ENCODE measurements around the gene AUNIP.

Gene AUNIP

GRCh38 chr1:25805863-25806225 is 53.4 kb downstream of the AUNIP start:
- no peak for DNase-seq (ENCODE audit: low read depth)
- no peak for TF ChIP-seq CTCF (IDR thresholded peaks at IDR 0.05; ENCODE audit: low read depth, low read length, missing control alignments)
- H3K4me3 ChIP-seq (ENCODE audit: low read depth, low read length) = no peak overlapping the region

- no peak for TF ChIP-seq CTCF (IDR thresholded peaks at IDR 0.05; ENCODE audit: low read depth, low read length, missing control alignments)
- DNase-seq (ENCODE audit: low read depth) = no peak
- no peak overlapping the region for H3K4me3 ChIP-seq (ENCODE audit: low read depth, low read length)
These were observed 54.0 kb downstream of the AUNIP start for GRCh38 chr1:25804964-25805862.

- TF ChIP-seq CTCF (IDR thresholded peaks at IDR 0.05; ENCODE audit: low read depth, low read length, missing control alignments) = no peak
- no peak overlapping the region for H3K4me3 ChIP-seq (ENCODE audit: low read depth, low read length)
- DNase-seq (ENCODE audit: low read depth) = peak; percentile 45
These were observed 54.9 kb downstream of the AUNIP start for GRCh38 chr1:25804244-25804963.

- TF ChIP-seq CTCF (IDR thresholded peaks at IDR 0.05; ENCODE audit: low read depth, low read length, missing control alignments) = no peak
- no peak overlapping the region for H3K4me3 ChIP-seq (ENCODE audit: low read depth, low read length)
- DNase-seq (ENCODE audit: low read depth) = no peak
These were observed 55.9 kb downstream of the AUNIP start for GRCh38 chr1:25803368-25803767.

- H3K4me3 ChIP-seq (ENCODE audit: low read depth, low read length) = no peak overlapping the region
- TF ChIP-seq CTCF (IDR thresholded peaks at IDR 0.05; ENCODE audit: low read depth, low read length, missing control alignments) = peak; percentile 38
- peak; percentile 29 for DNase-seq (ENCODE audit: low read depth)
These were observed 56.3 kb downstream of the AUNIP start for GRCh38 chr1:25802915-25803314.

- peak overlapping the region; percentile 1; the same call in 1 of the 2 replicates for H3K4me3 ChIP-seq (ENCODE audit: low read depth, low read length)
- no peak for DNase-seq (ENCODE audit: low read depth)
- TF ChIP-seq CTCF (IDR thresholded peaks at IDR 0.05; ENCODE audit: low read depth, low read length, missing control alignments) = no peak
These were observed 58.4 kb downstream of the AUNIP start for GRCh38 chr1:25800703-25801377.
